ENCODE measurements around the gene CDKN2B-AS1. TPM values are rescaled to one million over a fixed set of nuclear protein-coding genes. Genes with fewer than 3 reads are reported as not detected.

Gene CDKN2B-AS1
- total RNA-seq, 4 donors from 2014 or later, result 0.38 to 0.56 TPM; not detected in 2

DNA sequence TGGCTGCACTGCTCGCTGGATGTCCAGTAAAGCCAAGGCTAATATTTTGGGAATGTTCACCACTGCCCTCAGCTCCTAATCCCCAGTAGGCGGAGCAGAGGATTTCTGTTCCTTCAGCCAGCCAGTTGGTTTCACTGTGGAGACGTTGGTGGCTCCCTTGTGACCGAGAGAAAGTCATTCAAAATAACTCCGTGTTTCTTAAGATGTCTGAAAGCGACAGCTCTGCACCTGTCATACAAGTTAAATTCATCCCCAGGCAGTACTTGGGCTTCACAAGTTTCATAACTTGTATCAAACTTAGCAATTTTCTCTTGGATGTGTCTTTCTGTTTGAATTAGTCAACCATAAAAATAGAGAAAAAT, 14.9 kb downstream of the CDKN2B-AS1 start:
- no peak for DNase-seq
- Histone ChIP-seq H3K4me3 (replicated peaks in 1 of 3) (peak overlapping the region in 1 of 3 donors; percentile 59), H3K27ac (no peak overlapping the region), H3K9me3 (no peaks in the 10 kb centered on the region), H3K27me3 (peaks cover 24% of the 10 kb centered on the region), H3K36me3 (no peaks in the 10 kb centered on the region), H3K4me1 (peaks cover 4 to 11% of the 10 kb centered on the region in 2 donors)
- TF ChIP-seq POLR2A (IDR thresholded peaks at IDR 0.05) (no peak), CTCF (IDR thresholded peaks at IDR 0.05) (no peak)
- intact Hi-C loops (cut with DNase I), result loop anchor here (5.0 kb wide), 1 partner anchor 207 kb away; the partner anchor contains the start of gene MTAP
- 5% methylated on average over 6 of the region's 6 CpGs for WGBS, 2 donors

DNA sequence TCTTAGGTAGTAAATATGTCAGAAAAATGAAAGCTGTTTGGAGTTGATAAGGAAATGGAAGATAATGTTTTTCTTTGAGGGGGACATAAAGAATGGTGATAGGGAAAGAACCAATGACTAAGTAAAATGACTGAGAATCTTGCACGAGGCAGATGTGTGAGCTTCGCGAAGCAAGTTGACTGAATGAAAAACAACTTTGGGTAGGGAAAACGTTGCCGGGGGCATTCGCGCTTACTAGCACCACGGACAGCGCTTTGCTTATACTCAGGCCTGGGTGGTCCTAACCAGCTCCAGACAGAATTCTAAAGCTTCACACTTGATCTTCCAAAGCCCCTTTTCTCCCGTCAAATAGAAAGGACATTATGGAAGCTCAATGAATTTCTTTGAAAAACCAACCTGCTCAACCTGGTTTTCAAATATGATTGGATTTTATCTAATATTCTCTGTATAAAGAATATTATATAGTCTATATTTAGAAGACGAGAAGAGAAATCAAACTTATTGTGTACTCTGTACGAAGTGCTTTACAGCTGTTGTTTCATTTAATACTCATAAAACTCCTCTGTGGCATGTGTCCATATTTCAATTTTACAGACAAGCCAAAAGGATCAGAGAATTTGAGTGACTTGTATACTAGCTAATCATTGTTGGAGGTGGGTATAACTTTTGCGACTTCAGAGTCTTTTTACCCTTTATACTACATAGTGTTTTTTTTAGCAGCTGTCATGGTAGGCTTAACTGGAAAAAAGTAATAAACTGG, 16.5 kb downstream of the CDKN2B-AS1 start:
- no peak overlapping the region for H3K27ac ChIP-seq
- no peaks in the 10 kb centered on the region for H3K9me3 ChIP-seq
- peaks cover 17% of the 10 kb centered on the region for H3K27me3 ChIP-seq
- no peak for TF ChIP-seq POLR2A (IDR thresholded peaks at IDR 0.05)
- no peak for TF ChIP-seq CTCF (IDR thresholded peaks at IDR 0.05)
- 23 to 28% methylated on average over 13 of the region's 13 CpGs for WGBS, 2 donors
- intact Hi-C loops (cut with DNase I), result no loop called here
- H3K4me1 ChIP-seq, result peaks cover 4 to 11% of the 10 kb centered on the region in 2 donors
- DNase-seq, result peak in 1 of 2 donors; percentile 10
- H3K36me3 ChIP-seq, result no peaks in the 10 kb centered on the region
- H3K4me3 ChIP-seq (replicated peaks in 1 of 3), result no peak overlapping the region

DNA sequence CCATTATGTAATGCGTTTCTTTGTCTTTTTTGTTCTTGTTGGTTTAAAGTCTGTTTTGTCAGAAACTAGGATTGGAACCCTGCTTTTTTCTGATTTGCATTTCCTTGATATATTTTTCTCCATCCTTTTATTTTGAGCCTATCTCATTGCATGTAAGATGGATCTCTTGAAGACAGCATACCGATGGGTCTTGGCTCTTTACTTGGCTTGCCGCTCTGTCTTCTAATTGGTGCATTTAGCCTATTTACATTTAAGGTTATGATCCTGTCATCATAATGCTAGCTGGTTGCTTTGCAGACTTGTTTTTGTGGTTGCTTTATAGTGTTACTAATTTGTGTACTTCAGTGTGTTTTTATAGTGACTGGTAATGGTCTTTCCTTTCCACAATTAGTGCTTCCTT, 27.8 kb downstream of the CDKN2B-AS1 start:
- DNase-seq, result no peak
- H3K27ac ChIP-seq, result no peak overlapping the region
- no peaks in the 10 kb centered on the region for H3K27me3 ChIP-seq
- TF ChIP-seq POLR2A (IDR thresholded peaks at IDR 0.05) (no peak), CTCF (IDR thresholded peaks at IDR 0.05) (no peak)
- intact Hi-C loops (cut with DNase I), result loop anchor here (10.0 kb wide), 1 partner anchor 48 kb away; no protein-coding TSS in a partner anchor
- no peaks in the 10 kb centered on the region for H3K9me3 ChIP-seq
- H3K36me3 ChIP-seq, result no peaks in the 10 kb centered on the region
- no peaks in the 10 kb centered on the region for H3K4me1 ChIP-seq
- 93 to 96% methylated on average over 3 of the region's 3 CpGs for WGBS, 2 donors
- H3K4me3 ChIP-seq (replicated peaks in 1 of 3), result no peak overlapping the region

DNA sequence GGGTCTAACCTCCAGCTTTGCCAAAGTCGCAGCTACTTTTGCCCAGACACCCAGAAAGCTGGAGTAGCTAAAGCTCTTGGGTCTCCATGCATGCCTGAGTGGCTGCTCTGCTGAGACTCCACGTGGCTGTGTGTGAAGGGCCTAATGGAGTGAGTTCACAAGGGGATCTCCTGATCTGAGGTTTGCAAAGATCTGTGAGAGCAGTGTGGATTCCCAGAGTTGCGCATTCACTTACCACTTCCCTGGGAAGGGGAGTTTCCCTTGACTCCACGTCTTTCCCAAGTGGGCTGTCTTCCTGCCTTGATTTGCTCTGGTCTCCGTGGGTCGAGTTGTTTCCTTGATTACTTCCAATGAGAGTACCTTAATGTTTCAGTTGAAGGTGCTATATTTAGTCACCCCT, 32.1 kb downstream of the CDKN2B-AS1 start:
- peak in 1 of 2 donors; percentile 16 for DNase-seq
- 41 to 51% methylated on average over 5 to 6 of the region's 6 CpGs for WGBS, 2 donors
- H3K4me3 ChIP-seq (replicated peaks in 1 of 3), result no peak overlapping the region
- intact Hi-C loops (cut with DNase I), result loop anchor here (10.0 kb wide), 1 partner anchor 52 kb away; no protein-coding TSS in a partner anchor
- H3K27ac ChIP-seq, result no peak overlapping the region
- no peaks in the 10 kb centered on the region for H3K4me1 ChIP-seq
- no peaks in the 10 kb centered on the region for H3K27me3 ChIP-seq
- H3K36me3 ChIP-seq, result no peaks in the 10 kb centered on the region
- H3K9me3 ChIP-seq, result no peaks in the 10 kb centered on the region
- TF ChIP-seq POLR2A (IDR thresholded peaks at IDR 0.05) (no peak), CTCF (IDR thresholded peaks at IDR 0.05) (no peak)

- H3K27me3 ChIP-seq, result no peaks in the 10 kb centered on the region
- TF ChIP-seq CTCF (IDR thresholded peaks at IDR 0.05), result no peak
- TF ChIP-seq POLR2A (IDR thresholded peaks at IDR 0.05), result no peak
- intact Hi-C loops (cut with DNase I), result loop anchor here (10.0 kb wide), 1 partner anchor 54 kb away; no protein-coding TSS in a partner anchor
Measured at GRCh38 chr9:22028394-22028793, 33.8 kb downstream of the CDKN2B-AS1 start.

More at GRCh38 chr9:22028394-22028793, 33.8 kb downstream of the CDKN2B-AS1 start:
- no peak for DNase-seq
- H3K27ac ChIP-seq, result no peak overlapping the region
- H3K4me3 ChIP-seq (replicated peaks in 1 of 3), result no peak overlapping the region
- H3K4me1 ChIP-seq, result no peaks in the 10 kb centered on the region
- H3K9me3 ChIP-seq, result no peaks in the 10 kb centered on the region
- no peaks in the 10 kb centered on the region for H3K36me3 ChIP-seq
